GM19193 (cell line): ENCODE measurements around the gene SEMA7A.

ENCODE experiments used
- POLR2A ChIP-seq: IDR thresholded peaks from 4 replicates; pipeline ENCODE4 v1.6.1; 2011; ENCODE audit not compliant: insufficient read depth, insufficient read length; ENCODE audit errors: extremely low read depth

Gene SEMA7A

GRCh38 chr15:74392902-74393301, 40.9 kb downstream of the SEMA7A start:
- TF ChIP-seq POLR2A: no peak

DNA sequence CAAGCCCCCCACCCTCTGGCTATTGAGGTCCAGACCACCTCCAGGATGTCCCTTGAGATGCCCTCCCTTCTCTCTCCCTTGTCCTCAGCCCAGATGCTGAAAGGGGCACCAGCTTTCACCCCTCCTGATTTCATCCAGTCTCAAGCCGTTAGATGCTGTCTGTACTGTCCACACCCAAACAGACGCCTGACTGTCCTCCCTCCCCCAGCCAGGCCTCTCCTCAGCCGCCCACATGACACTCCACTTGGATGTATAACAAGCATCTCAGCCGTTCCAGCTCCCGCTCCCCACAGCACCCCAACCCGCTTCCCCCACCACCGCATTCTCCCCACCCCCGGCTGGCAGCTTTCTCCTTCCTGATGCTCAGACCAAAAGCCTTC, 41.3 kb downstream of the SEMA7A start:
- TF ChIP-seq POLR2A: no peak

DNA sequence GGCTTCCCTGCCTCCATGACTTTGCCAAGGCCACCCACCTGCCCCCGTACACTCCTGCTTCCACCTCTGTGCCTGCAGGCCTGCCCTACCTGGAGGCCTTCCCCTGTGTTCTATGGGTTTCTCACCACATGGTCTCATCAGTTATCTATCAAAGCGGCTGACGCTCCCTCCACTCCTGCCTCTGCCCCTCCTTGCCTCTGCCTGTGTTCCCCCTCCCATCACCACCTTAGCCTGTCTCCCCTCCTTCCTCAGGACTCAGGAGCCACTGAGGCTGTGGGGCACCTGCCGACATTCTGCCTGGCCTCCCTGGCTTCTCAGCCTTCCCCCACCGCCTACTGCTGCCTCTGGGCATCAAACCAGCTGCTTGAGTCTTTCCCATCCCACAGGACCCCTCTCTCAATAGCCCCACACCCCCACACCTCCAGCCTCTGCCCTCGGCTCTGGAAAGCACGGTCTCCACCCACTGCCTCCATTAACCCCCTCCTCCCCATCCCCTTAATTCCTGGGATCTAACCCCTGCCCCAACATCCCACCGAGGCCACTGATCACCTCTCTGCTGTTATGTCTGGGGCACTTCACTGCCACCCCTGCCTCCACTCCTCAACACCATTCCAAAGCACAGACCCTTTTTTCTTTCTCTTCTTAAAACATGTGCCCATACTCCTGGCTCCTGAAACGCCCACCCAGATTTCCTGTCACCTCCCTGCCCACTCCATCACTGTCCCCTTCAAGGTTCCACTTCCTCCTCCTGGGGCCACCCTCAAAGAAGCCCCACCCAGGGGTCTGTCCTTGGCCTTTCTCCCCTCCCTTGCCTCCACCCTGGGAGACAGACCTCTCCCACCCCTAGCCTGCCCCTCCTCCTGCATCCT, 41.9 kb downstream of the SEMA7A start:
- no peak for TF ChIP-seq POLR2A

- TF ChIP-seq POLR2A: no peak
Measured at GRCh38 chr15:74390647-74391288, 43.0 kb downstream of the SEMA7A start.

- TF ChIP-seq POLR2A: no peak
Measured at GRCh38 chr15:74389241-74390048, 44.3 kb downstream of the SEMA7A start.

DNA sequence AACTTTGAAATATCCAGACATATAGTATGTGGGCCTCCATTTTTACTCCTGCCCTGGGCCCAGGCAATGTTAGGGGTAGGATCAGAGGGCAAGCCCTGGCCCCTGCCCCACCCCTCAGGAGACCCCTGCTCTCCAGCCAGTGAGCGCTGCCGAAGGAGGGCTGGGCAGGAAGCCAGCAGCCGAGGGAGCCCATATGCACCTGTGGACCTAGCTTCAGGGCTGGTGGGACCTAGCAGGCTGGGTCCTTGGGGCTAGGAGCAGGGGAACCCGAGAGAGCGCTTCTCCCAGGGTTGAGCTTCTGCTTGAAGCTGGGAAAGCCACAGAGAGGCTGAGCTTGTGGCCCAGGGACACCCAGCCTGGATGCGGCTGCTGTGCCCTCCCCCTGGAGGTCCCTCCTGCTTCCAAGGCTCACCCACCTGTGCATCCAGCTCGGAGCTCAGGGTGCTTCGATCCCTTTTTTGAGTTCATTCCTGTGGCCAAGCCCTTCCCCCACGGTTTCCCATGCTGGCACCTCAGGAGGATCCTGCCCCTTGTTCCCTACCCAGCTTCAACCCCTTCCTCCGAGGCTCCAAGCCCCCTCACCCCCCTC, 45.3 kb downstream of the SEMA7A start:
- TF ChIP-seq POLR2A: no peak

- no peak for TF ChIP-seq POLR2A
Measured at GRCh38 chr15:74387621-74388362, 46.0 kb downstream of the SEMA7A start.

GRCh38 chr15:74387141-74387541, 46.6 kb downstream of the SEMA7A start:
- no peak for TF ChIP-seq POLR2A

- no peak for TF ChIP-seq POLR2A
Measured at GRCh38 chr15:74386496-74387140, 47.1 kb downstream of the SEMA7A start.

GRCh38 chr15:74385733-74386132, 48.0 kb downstream of the SEMA7A start:
- TF ChIP-seq POLR2A: no peak

GRCh38 chr15:74384881-74385643, 48.7 kb downstream of the SEMA7A start:
- peak; percentile 79 for TF ChIP-seq POLR2A

GRCh38 chr15:74384566-74384880, 49.2 kb downstream of the SEMA7A start:
- TF ChIP-seq POLR2A: no peak
